ENCODE results near the gene FMN1. TPM values are rescaled to one million over a fixed set of nuclear protein-coding genes. Genes with fewer than 3 reads are reported as not detected.

Gene FMN1
- total RNA-seq, 2 donors from 2014 or later, result 26.9 to 27.5 TPM

- Histone ChIP-seq H3K4me1 (ENCODE audit: control insufficient read depth in 1 of 2, low read depth in 2 of 2) (no peaks in the 10 kb centered on the region), H3K36me3 (no peaks in the 10 kb centered on the region), H3K4me3 (no peak overlapping the region), H3K27ac (no peak overlapping the region), H3K9me3 (no peaks in the 10 kb centered on the region), H3K27me3 (replicated peaks; ENCODE audit: insufficient read depth) (no peaks in the 10 kb centered on the region)
- TF ChIP-seq CTCF (IDR thresholded peaks at IDR 0.05), result no peak
- ATAC-seq (ENCODE audit: insufficient number of reproducible peaks, low FRiP score, low read depth) (no peak), DNase-seq (ENCODE audit: low spot score) (no peak)
Measured at GRCh38 chr15:32736701-32737061, 457.8 kb downstream of the FMN1 start.

- no peak for DNase-seq (ENCODE audit: low spot score)
- H3K27ac ChIP-seq, result no peak overlapping the region
Measured at GRCh38 chr15:32735989-32736700, 458.4 kb downstream of the FMN1 start.

GRCh38 chr15:32733281-32733680 lies 461.2 kb downstream of the FMN1 start:
- ATAC-seq (ENCODE audit: insufficient number of reproducible peaks, low FRiP score, low read depth), result no peak
- H3K9me3 ChIP-seq, result no peaks in the 10 kb centered on the region
- H3K4me3 ChIP-seq, result no peak overlapping the region
- H3K4me1 ChIP-seq (ENCODE audit: control insufficient read depth in 1 of 2, low read depth in 2 of 2), result no peaks in the 10 kb centered on the region
- TF ChIP-seq CTCF (IDR thresholded peaks at IDR 0.05), result no peak
- H3K27me3 ChIP-seq (replicated peaks; ENCODE audit: insufficient read depth), result no peaks in the 10 kb centered on the region
- no peaks in the 10 kb centered on the region for H3K36me3 ChIP-seq
- DNase-seq (ENCODE audit: low spot score), result no peak
- H3K27ac ChIP-seq, result no peak overlapping the region

More at GRCh38 chr15:32735989-32736700, 458.4 kb downstream of the FMN1 start:
- no peak overlapping the region for H3K4me3 ChIP-seq
- H3K9me3 ChIP-seq, result no peaks in the 10 kb centered on the region
- H3K36me3 ChIP-seq, result no peaks in the 10 kb centered on the region
- no peak for ATAC-seq (ENCODE audit: insufficient number of reproducible peaks, low FRiP score, low read depth)
- TF ChIP-seq CTCF (IDR thresholded peaks at IDR 0.05), result no peak
- no peaks in the 10 kb centered on the region for H3K27me3 ChIP-seq (replicated peaks; ENCODE audit: insufficient read depth)
- H3K4me1 ChIP-seq (ENCODE audit: control insufficient read depth in 1 of 2, low read depth in 2 of 2), result no peaks in the 10 kb centered on the region

GRCh38 chr15:32732574-32733157 lies 461.8 kb downstream of the FMN1 start:
- TF ChIP-seq CTCF (IDR thresholded peaks at IDR 0.05), result no peak
- Histone ChIP-seq H3K4me3 (no peak overlapping the region), H3K9me3 (no peaks in the 10 kb centered on the region), H3K27ac (no peak overlapping the region), H3K4me1 (ENCODE audit: control insufficient read depth in 1 of 2, low read depth in 2 of 2) (no peaks in the 10 kb centered on the region), H3K27me3 (replicated peaks; ENCODE audit: insufficient read depth) (no peaks in the 10 kb centered on the region), H3K36me3 (no peaks in the 10 kb centered on the region)
- ATAC-seq (ENCODE audit: insufficient number of reproducible peaks, low FRiP score, low read depth) (no peak), DNase-seq (ENCODE audit: low spot score) (no peak)

GRCh38 chr15:32730677-32731654 lies 463.5 kb downstream of the FMN1 start:
- Histone ChIP-seq H3K36me3 (no peaks in the 10 kb centered on the region), H3K4me3 (no peak overlapping the region), H3K9me3 (peaks cover 1% of the 10 kb centered on the region), H3K4me1 (ENCODE audit: control insufficient read depth in 1 of 2, low read depth in 2 of 2) (no peaks in the 10 kb centered on the region), H3K27me3 (replicated peaks; ENCODE audit: insufficient read depth) (no peaks in the 10 kb centered on the region), H3K27ac (no peak overlapping the region)
- ATAC-seq (ENCODE audit: insufficient number of reproducible peaks, low FRiP score, low read depth), result no peak
- no peak for DNase-seq (ENCODE audit: low spot score)
- no peak for TF ChIP-seq CTCF (IDR thresholded peaks at IDR 0.05)
